ENCODE measurements around the gene GTPBP1.

Gene GTPBP1

DNA sequence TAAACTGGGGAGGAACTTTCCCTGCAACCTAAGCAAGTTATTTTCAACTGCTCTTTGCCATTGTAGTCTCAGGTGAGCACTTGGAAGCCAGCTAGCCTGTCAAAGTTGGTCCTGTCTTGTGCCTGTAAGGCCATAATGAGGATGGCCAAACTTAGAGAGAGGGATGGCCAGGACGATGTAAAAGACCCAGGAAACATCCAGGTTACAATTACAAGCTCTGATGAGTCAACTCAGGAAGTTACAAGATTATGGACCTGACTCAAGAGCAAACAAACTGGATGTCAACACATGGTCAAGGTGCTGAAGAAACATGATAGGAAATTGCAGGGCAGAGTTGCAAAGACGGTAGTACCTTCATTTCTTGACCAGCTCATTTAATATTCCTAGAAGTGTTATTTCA is 1.6 kb downstream of the GTPBP1 start:
- Histone ChIP-seq H3K9me3 (ENCODE audit: control insufficient read depth, insufficient read depth, low read length) (no peaks in the 10 kb centered on the region), H3K79me2 (ENCODE audit: control insufficient read depth, low read length) (peaks cover 65% of the 10 kb centered on the region), H3K9me2 (replicated peaks; ENCODE audit: control insufficient read depth, low read length) (no peaks in the 10 kb centered on the region), H3K4me3 (ENCODE audit: low read length) (peak overlapping the region; percentile 76), H4K20me1 (ENCODE audit: control insufficient read depth, insufficient read depth, low read depth, low read length) (peaks cover 46% of the 10 kb centered on the region), H3K4me1 (ENCODE audit: control insufficient read depth, low read length) (peaks cover 51% of the 10 kb centered on the region), H3K4me2 (ENCODE audit: low read length) (peak overlapping the region; percentile 100), H3F3A (ENCODE audit: control insufficient read depth, insufficient read depth) (peaks cover 5% of the 10 kb centered on the region; the same call in 1 of the 2 replicates), H3K36me3 (ENCODE audit: control insufficient read depth, low read length) (peaks cover 43% of the 10 kb centered on the region), H3K27ac (ENCODE audit: low read depth, low read length) (peak overlapping the region; percentile 58; the same call in 1 of the 2 replicates), H3K27me3 (ENCODE audit: control insufficient read depth, low read length) (no peaks in the 10 kb centered on the region)
- no peak for TF ChIP-seq EZH2phosphoT487 (IDR thresholded peaks at IDR 0.05; ENCODE audit: borderline replicate concordance, low read length)
- TF ChIP-seq, protein P1, sequence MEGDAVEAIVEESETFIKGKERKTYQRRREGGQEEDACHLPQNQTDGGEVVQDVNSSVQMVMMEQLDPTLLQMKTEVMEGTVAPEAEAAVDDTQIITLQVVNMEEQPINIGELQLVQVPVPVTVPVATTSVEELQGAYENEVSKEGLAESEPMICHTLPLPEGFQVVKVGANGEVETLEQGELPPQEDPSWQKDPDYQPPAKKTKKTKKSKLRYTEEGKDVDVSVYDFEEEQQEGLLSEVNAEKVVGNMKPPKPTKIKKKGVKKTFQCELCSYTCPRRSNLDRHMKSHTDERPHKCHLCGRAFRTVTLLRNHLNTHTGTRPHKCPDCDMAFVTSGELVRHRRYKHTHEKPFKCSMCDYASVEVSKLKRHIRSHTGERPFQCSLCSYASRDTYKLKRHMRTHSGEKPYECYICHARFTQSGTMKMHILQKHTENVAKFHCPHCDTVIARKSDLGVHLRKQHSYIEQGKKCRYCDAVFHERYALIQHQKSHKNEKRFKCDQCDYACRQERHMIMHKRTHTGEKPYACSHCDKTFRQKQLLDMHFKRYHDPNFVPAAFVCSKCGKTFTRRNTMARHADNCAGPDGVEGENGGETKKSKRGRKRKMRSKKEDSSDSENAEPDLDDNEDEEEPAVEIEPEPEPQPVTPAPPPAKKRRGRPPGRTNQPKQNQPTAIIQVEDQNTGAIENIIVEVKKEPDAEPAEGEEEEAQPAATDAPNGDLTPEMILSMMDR (IDR thresholded peaks at IDR 0.05; ENCODE audit: low read depth, low read length, poor library complexity, severe bottlenecking), result no peak

DNA sequence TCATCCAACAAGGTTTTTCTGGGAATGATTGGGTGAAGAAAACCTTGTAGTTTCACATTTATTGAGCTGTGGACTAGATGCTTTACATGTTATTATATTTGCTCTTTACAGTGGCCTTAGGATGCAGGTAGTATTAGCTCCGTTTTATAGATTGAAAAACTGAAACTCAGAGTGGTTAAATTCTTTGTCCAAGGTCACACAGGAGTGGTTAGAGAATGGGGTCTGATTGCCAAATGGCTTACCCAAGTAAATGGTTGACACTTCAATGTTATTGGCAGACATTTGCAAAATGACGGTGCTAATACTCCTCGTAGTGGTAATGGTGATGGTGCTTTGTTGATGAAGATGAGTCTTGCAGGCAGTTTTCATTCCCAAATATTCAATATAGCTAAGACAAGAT is 2.2 kb downstream of the GTPBP1 start:
- Histone ChIP-seq H3K79me2 (ENCODE audit: control insufficient read depth, low read length) (peaks cover 72% of the 10 kb centered on the region), H3K36me3 (ENCODE audit: control insufficient read depth, low read length) (peaks cover 49% of the 10 kb centered on the region), H3K4me3 (ENCODE audit: low read length) (peak overlapping the region; percentile 76), H3K4me2 (ENCODE audit: low read length) (peak overlapping the region; percentile 100), H3K9me2 (replicated peaks; ENCODE audit: control insufficient read depth, low read length) (no peaks in the 10 kb centered on the region), H3K4me1 (ENCODE audit: control insufficient read depth, low read length) (peaks cover 48% of the 10 kb centered on the region), H3K9me3 (ENCODE audit: control insufficient read depth, insufficient read depth, low read length) (no peaks in the 10 kb centered on the region), H3K27ac (ENCODE audit: low read depth, low read length) (no peak overlapping the region), H4K20me1 (ENCODE audit: control insufficient read depth, insufficient read depth, low read depth, low read length) (peaks cover 51% of the 10 kb centered on the region), H3F3A (ENCODE audit: control insufficient read depth, insufficient read depth) (peaks cover 5% of the 10 kb centered on the region; the same call in 1 of the 2 replicates), H3K27me3 (ENCODE audit: control insufficient read depth, low read length) (no peaks in the 10 kb centered on the region)
- TF ChIP-seq EZH2phosphoT487 (IDR thresholded peaks at IDR 0.05; ENCODE audit: borderline replicate concordance, low read length), result no peak
- TF ChIP-seq, protein P1 (IDR thresholded peaks at IDR 0.05; ENCODE audit: low read depth, low read length, poor library complexity, severe bottlenecking), result no peak

DNA sequence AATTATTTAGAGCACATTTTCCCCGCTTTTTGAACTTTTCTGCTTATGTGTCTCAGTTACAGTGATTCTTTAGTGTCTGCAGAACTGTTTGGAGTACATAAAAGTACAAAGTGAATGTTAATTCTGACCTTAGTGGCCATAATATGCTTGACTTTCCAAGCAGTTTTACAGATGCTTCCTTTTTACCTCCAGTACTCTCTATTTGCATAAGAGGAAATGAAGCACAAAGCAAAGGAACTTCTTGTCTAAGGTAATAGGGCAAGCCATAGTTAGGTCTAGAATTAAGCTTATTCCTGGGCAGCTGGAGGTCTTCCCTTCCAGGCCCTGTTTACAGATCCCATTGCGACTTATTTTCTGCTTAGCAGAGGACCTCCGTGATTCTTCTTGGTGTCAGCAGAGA is 3.6 kb downstream of the GTPBP1 start:
- no peaks in the 10 kb centered on the region for H3F3A ChIP-seq (ENCODE audit: control insufficient read depth, insufficient read depth)
- H3K4me3 ChIP-seq (ENCODE audit: low read length), result peak overlapping the region; percentile 51
- H3K79me2 ChIP-seq (ENCODE audit: control insufficient read depth, low read length), result peaks cover 85% of the 10 kb centered on the region
- H3K36me3 ChIP-seq (ENCODE audit: control insufficient read depth, low read length), result peaks cover 49% of the 10 kb centered on the region
- no peaks in the 10 kb centered on the region for H3K27me3 ChIP-seq (ENCODE audit: control insufficient read depth, low read length)
- H4K20me1 ChIP-seq (ENCODE audit: control insufficient read depth, insufficient read depth, low read depth, low read length), result peaks cover 58% of the 10 kb centered on the region
- no peaks in the 10 kb centered on the region for H3K9me2 ChIP-seq (replicated peaks; ENCODE audit: control insufficient read depth, low read length)
- peak overlapping the region; percentile 100 for H3K4me2 ChIP-seq (ENCODE audit: low read length)
- no peak overlapping the region for H3K27ac ChIP-seq (ENCODE audit: low read depth, low read length)
- TF ChIP-seq, protein P1 (IDR thresholded peaks at IDR 0.05; ENCODE audit: low read depth, low read length, poor library complexity, severe bottlenecking), result no peak
- no peak for TF ChIP-seq EZH2phosphoT487 (IDR thresholded peaks at IDR 0.05; ENCODE audit: borderline replicate concordance, low read length)
- peaks cover 42% of the 10 kb centered on the region for H3K4me1 ChIP-seq (ENCODE audit: control insufficient read depth, low read length)
- no peaks in the 10 kb centered on the region for H3K9me3 ChIP-seq (ENCODE audit: control insufficient read depth, insufficient read depth, low read length)
